Mucosa of descending colon (tissue), 3 donors: ENCODE data around the gene ACCS. TPM values are rescaled to one million over a fixed set of nuclear protein-coding genes. Genes with fewer than 3 reads are reported as not detected.
A peak's percentile ranks its signal among the peaks of the same experiment; 100 is the strongest.

Experiments
- ATAC-seq: fragments of 200-7000 bp; cut with Tn5 transposase; one replicate; pipeline ENCODE4 v1.9.1; 2020; ENCODE audit warnings: mild to moderate bottlenecking, moderate library complexity
- DNase-seq, 3 donors: peaks; one replicate each; pipeline ENCODE4 v3.0.0-alpha.2; 2020
- H3K36me3 ChIP-seq: fragments of 200-600 bp; one replicate; pipeline ENCODE4 v1.8.0; 2021; ENCODE audit warnings: low read depth, mild to moderate bottlenecking
- H3K4me1 ChIP-seq: fragments of 200-600 bp; one replicate; pipeline ENCODE4 v1.8.0; 2021; ENCODE audit warnings: low read depth, mild to moderate bottlenecking
- H3K4me3 ChIP-seq: fragments of 200-600 bp; one replicate; pipeline ENCODE4 v1.8.0; 2021; ENCODE audit warnings: mild to moderate bottlenecking
- H3K9me3 ChIP-seq: fragments of 200-600 bp; one replicate; pipeline ENCODE4 v1.8.0; 2021; ENCODE audit warnings: mild to moderate bottlenecking
- CTCF ChIP-seq: fragments of 200-600 bp; IDR thresholded peaks from one replicate; pipeline ENCODE4 v1.8.0; 2022; ENCODE audit warnings: antibody characterized with exemption, mild to moderate bottlenecking
- intact Hi-C, 2 donors: fragments of 100-400 bp; cut with DNase I in 1 of 2; cut with micrococcal nuclease in 1 of 2; formaldehyde crosslinking; loops; one replicate each; pipeline versions ENCODE4 v1.11.0 to v1.11.1; 2022; cut with DNase I, micrococcal nuclease
- total RNA-seq, 3 donors: library from RNA; stranded (reverse); fragmentation: NEBNext Ultra II Directional in 2 of 3; extraction: Animal tissue kit (Norgen Biotek cat#: 25700) in 2 of 3; gene quantifications; one replicate each; pipeline versions ENCODE4 v1.2.1 to v1.2.4, GENCODE V29; 2021 to 2023
- donor health status: DM: no; HTN: no; CAD: no; lungs with moderate emphysema.
- donor health status: DM: no; HTN: no; CAD: no.
- donor health status: DM: no; HTN: yes; CAD: no.

Gene ACCS
- total RNA-seq, 3 donors from 2014 or later = 22.9 to 40.2 (median 30.8) TPM

DNA sequence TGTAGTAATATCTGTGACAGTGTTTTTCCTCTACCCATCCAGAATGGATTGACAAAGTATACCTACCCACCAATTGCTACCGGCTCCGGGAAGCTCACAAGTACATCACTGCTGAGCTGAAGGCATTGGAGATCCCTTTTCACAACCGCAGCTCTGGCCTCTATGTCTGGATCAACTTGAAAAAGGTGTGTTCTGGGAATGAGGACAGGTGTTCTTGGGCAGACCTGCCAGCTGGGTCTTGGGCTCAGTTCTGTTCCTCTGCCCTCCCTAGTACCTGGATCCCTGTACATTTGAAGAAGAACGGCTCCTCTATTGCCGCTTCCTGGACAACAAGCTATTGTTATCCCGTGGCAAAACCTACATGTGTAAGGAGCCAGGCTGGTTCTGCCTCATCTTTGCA lies 7.8 kb upstream of the ACCS start:
- intact Hi-C loops = no loop called here
- no peak for TF ChIP-seq CTCF
- DNase-seq = no peak
- Histone ChIP-seq H3K36me3 (no peaks in the 10 kb centered on the region), H3K4me1 (no peaks in the 10 kb centered on the region), H3K4me3 (no peak overlapping the region), H3K9me3 (no peaks in the 10 kb centered on the region)
- ATAC-seq = no peak

- Histone ChIP-seq H3K9me3 (no peaks in the 10 kb centered on the region), H3K36me3 (no peaks in the 10 kb centered on the region), H3K4me1 (peaks cover 10% of the 10 kb centered on the region), H3K4me3 (no peak overlapping the region)
- no peak for ATAC-seq
- DNase-seq = no peak
- intact Hi-C loops = no loop called here
- TF ChIP-seq CTCF = no peak
Measured at GRCh38 chr11:44065161-44065661, 859 bp upstream of the ACCS start.

DNA sequence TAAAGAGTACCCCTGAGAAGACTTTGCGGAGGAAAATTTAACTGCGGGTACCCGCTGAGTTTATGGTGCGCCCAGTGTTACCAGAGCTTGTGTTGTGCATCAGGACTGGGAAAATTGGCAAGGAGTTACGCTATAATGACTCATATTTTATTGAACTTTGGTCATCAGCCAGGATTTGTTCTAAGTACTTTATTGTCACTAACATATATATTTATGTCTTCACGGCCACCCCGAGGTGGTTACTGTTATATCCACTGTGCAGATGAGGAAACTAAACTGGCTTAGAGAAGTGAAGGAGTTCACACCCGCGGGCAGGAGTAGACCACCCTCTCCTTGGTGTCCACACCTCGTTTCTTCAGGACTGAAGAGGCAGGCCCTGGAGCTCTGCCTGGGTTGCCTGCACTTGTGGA lies 667 bp downstream of the ACCS start:
- ATAC-seq = peak; percentile 84
- no peak for TF ChIP-seq CTCF
- intact Hi-C loops = no loop called here
- DNase-seq = peak in 2 of 3 donors; percentile 43 to 50
- Histone ChIP-seq H3K4me1 (peaks cover 10% of the 10 kb centered on the region), H3K4me3 (peak overlapping the region; percentile 62), H3K36me3 (no peaks in the 10 kb centered on the region), H3K9me3 (no peaks in the 10 kb centered on the region)

DNA sequence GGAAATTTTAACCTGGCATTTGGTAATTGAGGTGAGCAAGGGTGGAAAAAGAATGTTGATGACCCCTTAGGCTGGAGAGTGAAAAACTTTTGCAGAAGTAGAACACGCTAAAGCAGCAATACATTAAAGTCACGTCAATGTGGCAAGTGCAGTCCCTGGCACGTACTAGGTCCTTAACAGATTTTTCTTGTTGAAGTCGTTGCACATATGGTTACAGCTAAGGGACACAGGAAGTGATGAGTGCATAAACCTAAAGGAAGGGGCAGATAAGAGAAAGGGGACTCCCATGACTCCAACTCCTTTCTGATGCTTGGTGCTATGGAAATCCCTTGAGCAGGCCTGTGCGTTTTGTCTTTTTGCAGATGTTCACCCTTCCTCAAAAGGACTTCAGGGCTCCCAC lies 1.2 kb downstream of the ACCS start:
- no peak for ATAC-seq
- Histone ChIP-seq H3K9me3 (no peaks in the 10 kb centered on the region), H3K4me3 (no peak overlapping the region), H3K36me3 (no peaks in the 10 kb centered on the region), H3K4me1 (peaks cover 10% of the 10 kb centered on the region)
- intact Hi-C loops = no loop called here
- no peak for DNase-seq
- TF ChIP-seq CTCF = no peak

DNA sequence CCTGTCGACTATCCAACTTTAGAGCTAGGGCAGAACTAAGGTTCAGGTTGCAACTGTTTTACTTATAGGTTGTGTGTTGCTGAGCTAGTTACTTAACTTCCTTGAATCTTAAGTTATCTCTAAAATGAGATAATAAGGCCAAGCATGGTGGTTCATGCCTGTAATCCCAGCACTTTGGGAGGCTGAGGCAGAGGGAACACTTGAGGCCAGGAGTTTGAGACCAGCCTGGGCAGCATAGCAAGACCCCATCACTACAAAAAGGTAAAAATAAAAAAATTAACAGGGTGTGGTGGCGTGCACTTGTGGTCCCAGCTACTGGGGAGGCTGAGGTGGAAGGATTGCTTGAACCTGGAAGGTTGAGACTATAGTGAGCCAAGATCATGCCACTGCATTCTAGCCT lies 2.1 kb downstream of the ACCS start:
- intact Hi-C loops = no loop called here
- H3K9me3 ChIP-seq = no peaks in the 10 kb centered on the region
- ATAC-seq (no peak), DNase-seq (no peak)
- no peak overlapping the region for H3K4me3 ChIP-seq
- no peaks in the 10 kb centered on the region for H3K36me3 ChIP-seq
- no peak for TF ChIP-seq CTCF
- H3K4me1 ChIP-seq = peaks cover 10% of the 10 kb centered on the region

DNA sequence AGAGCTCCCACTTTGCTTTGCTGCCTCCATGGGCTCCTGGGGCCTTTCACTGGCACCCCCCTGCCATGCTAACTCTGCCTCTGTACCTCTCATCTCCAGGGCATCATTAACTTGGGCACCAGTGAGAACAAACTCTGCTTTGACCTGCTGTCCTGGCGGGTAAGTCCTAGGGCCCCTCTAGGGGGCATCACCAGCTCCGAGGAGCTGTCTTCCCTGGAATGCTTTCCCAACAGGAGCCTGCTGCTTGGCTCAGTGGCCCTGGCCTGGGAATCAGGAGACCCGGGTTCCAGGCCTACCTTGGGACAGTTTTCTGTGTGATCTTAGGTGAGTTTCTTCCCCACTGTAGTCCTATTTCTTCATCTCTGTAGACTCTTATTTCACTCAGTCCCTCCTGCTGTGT lies 5.1 kb downstream of the ACCS start:
- TF ChIP-seq CTCF = no peak
- no peak overlapping the region for H3K4me3 ChIP-seq
- intact Hi-C loops = no loop called here
- peaks cover 10% of the 10 kb centered on the region for H3K4me1 ChIP-seq
- ATAC-seq = no peak
- no peaks in the 10 kb centered on the region for H3K9me3 ChIP-seq
- no peaks in the 10 kb centered on the region for H3K36me3 ChIP-seq
- no peak for DNase-seq
